ENCODE data around the gene DNAAF9.

The DNAAF9 gene

GRCh38 chr20:3371754-3372153 lies 35.7 kb downstream of the DNAAF9 start:
- no peak for DNase-seq (ENCODE audit: low read depth in 3 of 3)

DNA sequence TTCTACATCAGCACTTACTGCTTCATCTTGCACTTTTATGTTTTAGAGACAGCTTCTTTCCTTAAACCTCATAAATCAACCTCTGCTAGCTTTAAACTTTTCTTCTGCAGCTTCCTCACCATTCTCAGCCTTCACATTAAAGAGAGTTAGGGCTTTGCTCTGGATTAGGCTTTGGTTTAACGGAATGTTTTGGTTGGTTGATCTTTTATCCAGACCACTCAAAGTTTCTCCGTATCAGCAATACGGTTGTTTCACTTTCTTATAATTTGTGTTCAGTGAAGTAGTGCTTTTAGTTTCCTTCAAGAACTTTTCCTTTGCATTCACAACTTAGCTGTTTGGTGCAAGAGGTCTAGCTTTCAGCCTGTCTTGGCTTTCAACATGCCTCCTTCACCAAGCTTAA lies 40.4 kb downstream of the DNAAF9 start:
- DNase-seq (ENCODE audit: low read depth in 3 of 3): no peak

GRCh38 chr20:3364323-3365013 lies 43.0 kb downstream of the DNAAF9 start:
- no peak for DNase-seq (ENCODE audit: low read depth in 3 of 3)

DNA sequence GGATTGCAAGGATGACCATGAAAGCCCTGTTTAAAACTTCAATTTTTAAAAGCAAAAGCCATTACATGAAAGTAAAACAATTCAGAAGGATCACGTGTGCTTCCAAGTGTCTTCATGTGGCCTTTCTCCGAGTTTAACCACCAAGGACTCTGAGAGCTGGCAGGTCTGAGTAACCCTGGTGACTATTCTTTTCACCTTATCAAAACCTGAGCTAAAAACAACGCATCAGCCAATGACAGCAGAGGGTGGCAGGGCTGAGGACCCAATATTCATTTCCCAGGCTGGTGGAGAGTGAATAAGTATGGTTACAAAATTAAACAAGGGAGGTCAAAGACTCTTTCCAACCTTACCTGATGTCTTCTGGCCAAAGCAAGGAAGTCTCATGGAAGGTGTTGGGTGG lies 46.7 kb downstream of the DNAAF9 start:
- DNase-seq (ENCODE audit: low read depth in 3 of 3): no peak

- no peak for DNase-seq (ENCODE audit: low read depth in 3 of 3)
These were observed 48.7 kb downstream of the DNAAF9 start for GRCh38 chr20:3358676-3359340.

All from stimulated activated CD4-positive, alpha-beta T cell treated with anti-CD3 and anti-CD28 coated beads, TNF-alpha, amount 100 ng/mL, for 24 hours (primary cell).